BJ (cell line): Measurements from ENCODE around the gene DTX3. TPM values are rescaled to one million over a fixed set of nuclear protein-coding genes. Genes with fewer than 3 reads are reported as not detected.

Experiments
- CTCF ChIA-PET: fragments of 350-600 bp; formaldehyde crosslinking; extraction: SDS; loops from one replicate; lab custom pipeline; 2021; ENCODE audit warnings: antibody characterized with exemption, inconsistent platforms; lab: Yijun Ruan, JAX
- POLR2A ChIA-PET: fragments of 300-600 bp; sonication (Branson Sonifier 250); formaldehyde crosslinking; extraction: SDS; loops from one replicate; lab custom pipeline; 2021; ENCODE audit warnings: antibody characterized with exemption; lab: Charles Lee
- DNase-seq: peaks from one replicate; pipeline ENCODE4 v3.0.0-alpha.2; 2011; ENCODE audit warnings: low read depth
- H3K27me3 ChIP-seq: 2 replicates; pipeline ENCODE4 v1.6.0; 2011; ENCODE audit warnings: low read length; ENCODE audit not compliant: control insufficient read depth, insufficient read depth
- H3K36me3 ChIP-seq: 2 replicates; pipeline ENCODE4 v1.5.1; 2011; ENCODE audit warnings: low read length; ENCODE audit not compliant: control insufficient read depth, insufficient read depth
- H3K4me3 ChIP-seq: 2 replicates; pipeline ENCODE4 v1.5.1; 2011; ENCODE audit warnings: low read depth, mild to moderate bottlenecking, control low read depth, low read length
- polyA plus RNA-seq: library from polyadenylated mRNA; depleted of rRNA; stranded (reverse); fragments of >200 nt; gene quantifications from 2 replicates; pipeline ENCODE4 v1.2.3, GENCODE V29; 2011
- TF ChIP-seq, protein P1 (sequence below): IDR thresholded peaks from 2 replicates; pipeline ENCODE4 v1.5.1; 2011; ENCODE audit warnings: low read depth, mild to moderate bottlenecking, control low read depth, inconsistent platforms, low read length, moderate library complexity; ENCODE audit not compliant: insufficient read depth

The DTX3 gene
- polyA plus RNA-seq, 1 experiment = 26.0 TPM

GRCh38 chr12:57591782-57592325, 12.8 kb upstream of the DTX3 start:
- CTCF ChIA-PET = interaction anchor here (1.0 to 4.8 kb wide), 7 partner anchors 8 to 145 kb away, joined by 3 to 35 read pairs (median 6); partner anchors contain the start of genes B4GALNT1 and GLI1

DNA sequence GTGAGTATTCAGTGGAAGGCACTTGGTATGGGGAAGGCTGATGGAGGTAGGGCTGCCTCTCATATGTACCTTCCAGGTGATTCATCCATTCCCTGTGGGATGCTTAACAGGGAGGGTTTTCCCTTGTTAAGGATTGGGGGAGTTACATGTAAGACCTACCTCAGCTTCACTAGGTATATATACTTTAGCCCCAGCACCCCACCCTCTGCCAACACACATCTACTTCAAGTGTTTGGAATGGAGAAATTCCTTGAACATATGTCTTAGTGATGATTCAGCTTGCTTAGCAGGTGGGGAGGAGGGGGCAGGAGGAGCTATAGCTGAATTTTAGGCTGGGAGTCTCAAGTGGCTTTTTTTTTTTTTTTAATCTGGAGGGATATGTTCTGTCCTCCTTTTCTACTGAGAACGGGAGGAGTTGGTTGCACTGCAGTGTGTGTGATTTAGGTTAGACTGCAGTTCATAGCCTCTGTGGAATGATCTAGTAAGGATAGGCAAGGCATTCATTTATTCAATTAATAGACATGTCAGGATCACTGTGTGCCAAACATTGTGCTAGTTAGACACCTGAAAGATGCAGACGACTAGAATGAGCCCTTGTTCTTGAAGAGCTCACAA, 12.0 kb upstream of the DTX3 start:
- ChIA-PET CTCF (interaction anchor here (0.6 to 4.8 kb wide), 4 partner anchors 9 to 148 kb away, joined by 3 to 35 read pairs (median 18); no protein-coding TSS in a partner anchor), POLR2A (interaction anchor here (0.8 kb wide), 1 partner anchor 11 kb away, joined by 5 read pairs; no protein-coding TSS in a partner anchor)
- Histone ChIP-seq H3K4me3 (no peak overlapping the region), H3K27me3 (no peaks in the 10 kb centered on the region), H3K36me3 (peaks cover 3% of the 10 kb centered on the region; the same call in 1 of the 2 replicates)
- TF ChIP-seq, protein P1, sequence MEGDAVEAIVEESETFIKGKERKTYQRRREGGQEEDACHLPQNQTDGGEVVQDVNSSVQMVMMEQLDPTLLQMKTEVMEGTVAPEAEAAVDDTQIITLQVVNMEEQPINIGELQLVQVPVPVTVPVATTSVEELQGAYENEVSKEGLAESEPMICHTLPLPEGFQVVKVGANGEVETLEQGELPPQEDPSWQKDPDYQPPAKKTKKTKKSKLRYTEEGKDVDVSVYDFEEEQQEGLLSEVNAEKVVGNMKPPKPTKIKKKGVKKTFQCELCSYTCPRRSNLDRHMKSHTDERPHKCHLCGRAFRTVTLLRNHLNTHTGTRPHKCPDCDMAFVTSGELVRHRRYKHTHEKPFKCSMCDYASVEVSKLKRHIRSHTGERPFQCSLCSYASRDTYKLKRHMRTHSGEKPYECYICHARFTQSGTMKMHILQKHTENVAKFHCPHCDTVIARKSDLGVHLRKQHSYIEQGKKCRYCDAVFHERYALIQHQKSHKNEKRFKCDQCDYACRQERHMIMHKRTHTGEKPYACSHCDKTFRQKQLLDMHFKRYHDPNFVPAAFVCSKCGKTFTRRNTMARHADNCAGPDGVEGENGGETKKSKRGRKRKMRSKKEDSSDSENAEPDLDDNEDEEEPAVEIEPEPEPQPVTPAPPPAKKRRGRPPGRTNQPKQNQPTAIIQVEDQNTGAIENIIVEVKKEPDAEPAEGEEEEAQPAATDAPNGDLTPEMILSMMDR = no peak
- no peak for DNase-seq

More at GRCh38 chr12:57591782-57592325, 12.8 kb upstream of the DTX3 start:
- TF ChIP-seq, protein P1 = no peak
- POLR2A ChIA-PET = interaction anchor here (0.8 kb wide), 1 partner anchor 12 kb away, joined by 5 read pairs; no protein-coding TSS in a partner anchor
- no peaks in the 10 kb centered on the region; the same call in 1 of the 2 replicates for H3K27me3 ChIP-seq
- DNase-seq = no peak
- H3K4me3 ChIP-seq = peak overlapping the region; percentile 94
- H3K36me3 ChIP-seq = peaks cover 3% of the 10 kb centered on the region; the same call in 1 of the 2 replicates

- H3K4me3 ChIP-seq = no peak overlapping the region
- no peak for DNase-seq
- H3K27me3 ChIP-seq = no peaks in the 10 kb centered on the region
- TF ChIP-seq, protein P1 = no peak
- H3K36me3 ChIP-seq = peaks cover 3% of the 10 kb centered on the region; the same call in 1 of the 2 replicates
- ChIA-PET POLR2A (no interaction called here), CTCF (interaction anchor here (0.6 to 4.8 kb wide), 4 partner anchors 10 to 147 kb away, joined by 3 to 35 read pairs (median 18); no protein-coding TSS in a partner anchor)
These were observed 11.4 kb upstream of the DTX3 start for GRCh38 chr12:57593187-57593586.

- Histone ChIP-seq H3K4me3 (no peak overlapping the region), H3K27me3 (no peaks in the 10 kb centered on the region), H3K36me3 (peaks cover 4% of the 10 kb centered on the region)
- TF ChIP-seq, protein P1 = no peak
- CTCF ChIA-PET = interaction anchor here (1.1 to 2.6 kb wide), 4 partner anchors 14 to 32 kb away, joined by 5 to 17 read pairs (median 8); partner anchors contain the start of gene B4GALNT1
- DNase-seq = no peak
- POLR2A ChIA-PET = no interaction called here
These were observed 4.2 kb upstream of the DTX3 start for GRCh38 chr12:57600395-57600794.

DNA sequence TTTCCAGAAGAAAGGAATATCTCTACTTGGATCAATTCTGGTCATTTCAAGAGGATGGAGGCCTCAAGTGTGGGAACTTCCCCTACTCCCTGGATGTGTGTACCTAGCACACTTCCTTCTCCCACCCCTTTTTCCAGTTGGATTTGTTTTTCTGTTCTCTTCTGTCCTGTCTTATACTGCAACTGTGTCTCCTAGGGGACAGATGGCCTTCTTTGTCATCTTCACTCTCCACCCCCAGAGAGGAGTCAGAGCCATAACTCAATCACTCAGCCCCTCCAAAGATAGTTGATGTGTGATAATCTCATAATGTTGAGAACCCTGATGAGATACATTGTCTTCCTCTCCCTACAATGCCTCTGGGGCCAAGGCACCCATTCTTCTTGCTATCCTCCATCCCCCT, 2.1 kb upstream of the DTX3 start:
- CTCF ChIA-PET = no interaction called here
- H3K4me3 ChIP-seq = no peak overlapping the region

More for the DNA sequence above, 2.1 kb upstream of the DTX3 start:
- H3K27me3 ChIP-seq = no peaks in the 10 kb centered on the region
- TF ChIP-seq, protein P1 = no peak
- H3K36me3 ChIP-seq = peaks cover 6% of the 10 kb centered on the region
- no peak for DNase-seq
- POLR2A ChIA-PET = interaction anchor here (0.6 kb wide), 1 partner anchor 11 kb away, joined by 5 read pairs; the partner anchor contains the start of gene PIP4K2C
